ENCODE results near the gene TACR1.
A peak's percentile ranks its signal among the peaks of the same experiment; 100 is the strongest.
"Not testable (repeated sequence)": the region's sequence is repeated elsewhere in the genome, so short reads cannot be mapped to it uniquely, and the experiment has no call there.

The TACR1 gene

DNA sequence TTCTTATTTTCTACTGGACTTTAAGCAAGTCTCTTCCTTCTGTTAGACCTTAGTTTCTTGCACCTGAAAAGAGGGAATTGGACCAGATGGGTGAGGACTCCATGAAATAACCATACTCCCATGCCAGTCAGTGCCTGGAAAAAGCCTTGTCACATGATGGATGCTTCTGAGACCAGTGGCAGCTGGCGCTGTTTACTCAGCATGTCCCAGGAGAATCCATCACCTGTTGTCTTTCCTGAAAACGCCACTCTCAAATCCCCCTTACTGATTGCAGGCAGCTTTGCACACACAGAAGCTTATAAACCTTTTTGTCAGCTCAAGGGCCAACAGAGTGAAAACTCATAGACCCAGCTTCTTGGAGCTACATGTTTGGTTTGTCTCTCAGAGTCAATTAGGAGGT lies 123.2 kb downstream of the TACR1 start:
- DNase-seq: no peak

DNA sequence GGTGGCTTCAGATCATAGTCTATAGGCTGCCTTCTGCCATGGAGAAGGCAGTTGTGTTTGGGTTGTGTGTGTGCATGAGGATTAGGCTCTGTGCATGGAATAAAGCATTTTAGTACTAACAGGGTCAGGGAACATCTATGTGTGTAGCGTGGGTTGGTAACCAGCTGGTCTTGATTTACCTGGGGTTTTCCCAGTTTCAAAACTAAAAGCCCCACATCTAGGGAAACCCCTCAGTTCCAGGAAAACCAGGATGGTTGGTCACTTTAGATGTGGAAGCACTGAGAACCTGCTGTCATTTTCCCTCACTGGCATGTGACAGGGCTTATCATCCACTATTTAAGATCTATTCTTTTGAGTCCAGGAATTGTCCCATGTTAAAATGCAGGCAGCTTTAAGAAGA lies 124.6 kb downstream of the TACR1 start:
- no peak for DNase-seq

DNA sequence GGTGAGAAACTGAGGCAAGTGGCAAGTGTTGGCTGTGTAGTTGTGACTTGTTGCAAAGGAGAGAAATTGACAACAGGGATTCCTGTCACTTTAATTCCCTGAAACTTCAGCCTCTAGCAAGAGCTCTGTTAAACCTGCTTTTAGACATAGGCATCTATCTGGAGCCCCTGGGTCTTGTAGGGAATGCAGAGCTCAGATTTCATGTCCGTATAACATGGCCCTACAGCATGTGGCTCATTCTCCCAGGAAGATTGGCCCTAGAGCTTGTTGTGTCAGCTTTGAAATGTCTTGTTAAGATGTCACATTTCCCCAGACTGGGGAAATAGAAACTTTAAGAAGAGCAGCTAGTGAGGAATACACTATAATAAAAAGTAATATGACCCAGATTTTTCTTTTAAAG lies 125.1 kb downstream of the TACR1 start:
- no peak for DNase-seq

DNA sequence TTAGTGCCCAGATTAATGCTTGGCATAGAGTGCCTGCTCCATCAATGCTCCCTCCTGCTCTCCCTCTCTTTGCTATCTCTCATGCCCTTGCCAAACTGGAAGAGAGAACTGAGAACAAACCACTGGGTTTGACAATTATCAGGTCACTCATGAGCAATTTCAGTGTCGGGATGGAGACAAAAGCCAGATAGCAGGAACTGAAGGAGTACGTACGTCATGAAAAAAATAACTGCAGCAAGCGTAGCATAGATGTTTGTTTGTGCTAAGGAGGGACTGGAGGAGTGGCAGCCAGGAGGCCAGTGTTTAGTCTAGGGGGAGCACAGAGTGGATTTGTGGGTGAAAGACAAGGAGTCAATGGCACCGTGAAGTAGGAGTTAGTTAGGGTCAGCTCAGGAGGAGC lies 127.6 kb downstream of the TACR1 start:
- no peak for DNase-seq

DNA sequence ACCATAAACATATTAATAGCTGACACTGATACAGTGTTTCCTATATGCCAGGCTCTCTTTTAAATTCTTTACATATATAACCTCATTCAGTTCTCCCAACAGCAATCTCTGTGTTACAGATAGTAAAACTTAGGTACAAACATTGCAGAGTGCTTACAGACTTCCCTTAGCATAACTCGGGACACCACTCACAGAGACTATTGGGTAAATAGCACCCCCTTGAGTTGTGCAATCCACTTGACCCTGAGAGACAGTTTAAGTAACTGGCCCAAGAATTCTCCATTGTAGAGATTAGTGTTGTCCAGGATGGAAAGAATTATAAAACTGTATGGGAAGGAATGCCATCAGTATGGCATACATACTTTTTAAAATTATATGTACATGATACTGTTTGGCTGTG lies 130.8 kb downstream of the TACR1 start:
- no peak for DNase-seq

DNA sequence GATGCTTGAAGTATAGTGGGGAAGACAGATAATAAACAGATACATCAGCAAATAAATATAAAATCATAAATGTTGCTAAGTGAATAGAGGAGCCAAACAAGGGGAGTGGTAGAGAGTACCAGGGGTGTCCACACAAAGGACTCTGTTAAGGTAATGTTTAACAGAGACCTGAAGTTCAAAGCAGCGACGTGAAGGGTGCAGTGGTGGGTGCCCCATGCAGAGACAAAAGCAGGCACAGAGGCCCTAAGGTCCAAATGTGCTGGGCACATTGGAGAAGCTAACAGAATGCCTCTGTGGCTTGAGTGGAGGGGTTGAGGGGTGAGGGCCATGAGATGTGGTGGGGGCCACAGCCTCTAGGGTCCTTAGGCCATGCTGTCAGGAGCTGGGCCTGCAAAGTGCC lies 131.8 kb downstream of the TACR1 start:
- DNase-seq: no peak

DNA sequence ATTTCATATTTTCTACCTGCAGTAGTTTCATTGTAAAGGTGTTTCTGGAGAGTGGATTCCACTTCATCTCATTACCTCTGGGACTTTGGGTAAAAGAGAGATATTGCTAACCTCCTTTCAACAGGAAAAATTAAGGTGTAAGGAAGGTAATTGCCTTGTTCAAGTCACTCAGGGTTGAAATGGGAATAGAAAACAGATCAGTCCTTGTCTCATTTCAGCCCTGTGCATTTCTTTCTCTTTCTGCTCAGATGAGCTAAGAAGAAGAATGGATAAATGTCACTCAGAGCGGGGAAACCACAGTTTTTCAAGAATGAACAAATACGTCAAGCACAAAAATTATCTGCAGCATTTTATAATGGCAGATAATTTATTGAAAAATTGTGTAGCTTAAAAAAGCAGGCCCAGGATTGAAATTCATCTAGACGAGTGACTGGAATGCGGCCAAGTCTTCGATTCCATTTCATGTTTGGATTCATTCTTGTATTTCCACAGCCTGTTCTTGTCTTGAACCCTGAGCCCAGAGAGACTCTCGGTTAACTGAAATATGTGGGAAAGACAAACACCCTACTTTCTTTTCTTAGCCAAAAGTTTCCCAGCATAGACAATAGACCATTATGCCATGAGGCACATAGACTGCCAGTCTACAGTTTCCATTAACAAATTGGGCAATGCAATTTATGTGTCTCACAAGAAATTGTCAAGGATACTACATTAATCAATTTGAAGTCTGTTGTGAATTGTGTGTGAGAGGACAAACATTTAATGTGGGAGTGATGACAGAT lies 133.0 kb downstream of the TACR1 start:
- DNase-seq: no peak

DNA sequence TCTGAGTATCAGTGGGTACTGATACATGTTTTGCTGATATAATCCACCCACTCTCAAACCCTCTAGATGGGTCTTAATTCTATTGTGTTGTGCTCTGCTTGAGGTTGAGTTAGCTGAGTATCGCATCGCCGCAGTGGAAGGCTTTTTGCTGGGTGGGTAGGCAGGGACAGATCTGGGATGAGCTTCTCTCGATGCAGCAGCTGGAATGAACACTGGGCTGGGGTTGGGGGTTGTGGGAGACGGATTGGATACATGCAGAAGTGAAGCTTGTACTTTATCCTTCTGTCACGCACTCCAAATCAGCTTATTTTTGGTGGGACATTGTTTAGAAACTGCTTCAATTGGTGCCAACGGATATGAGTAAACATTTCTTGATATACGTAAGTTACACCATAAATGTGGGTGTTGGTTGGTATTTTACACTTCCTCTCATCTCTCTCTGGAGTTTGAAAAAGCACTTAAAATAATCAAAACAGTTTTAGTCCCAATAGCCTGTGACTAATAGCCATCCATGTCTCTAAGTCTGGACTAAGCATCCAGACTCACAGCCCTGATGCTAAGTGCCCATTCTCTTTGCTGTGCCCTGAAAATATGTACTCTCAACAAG lies 133.8 kb downstream of the TACR1 start:
- no peak for DNase-seq

DNA sequence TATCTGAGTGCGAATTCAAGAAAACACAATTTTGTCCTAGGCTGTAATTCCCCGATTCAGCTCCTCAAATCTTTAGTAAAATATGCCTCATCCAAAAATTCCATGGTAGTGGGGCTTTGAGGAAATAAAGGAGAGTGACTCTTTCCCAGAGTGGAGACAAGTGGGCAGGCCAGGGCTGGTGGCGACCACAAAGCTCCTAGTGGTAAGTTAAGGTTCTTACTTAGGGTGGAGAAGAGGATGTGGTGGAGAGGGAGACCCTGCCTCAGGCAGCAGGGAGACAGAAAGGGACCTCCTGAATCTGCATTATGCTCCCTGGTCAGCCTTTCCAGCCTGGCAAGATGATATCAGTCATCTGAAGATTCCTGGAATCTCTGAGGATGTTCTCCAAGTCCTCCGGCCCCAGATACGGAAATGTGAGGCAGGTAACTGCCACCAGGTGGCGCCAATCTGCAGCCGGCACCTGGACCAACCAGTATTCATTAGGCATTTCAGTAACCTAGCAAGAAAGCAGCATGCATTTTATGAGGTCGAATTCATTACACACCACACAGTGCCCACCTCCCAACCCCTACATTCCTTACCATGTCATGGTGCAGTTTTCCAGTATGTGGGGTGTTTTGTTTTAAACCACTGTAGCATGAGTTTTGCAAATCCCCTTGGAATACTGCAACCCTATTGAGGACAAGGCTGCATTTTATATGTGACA lies 134.5 kb downstream of the TACR1 start:
- peak; percentile 54 for DNase-seq

DNA sequence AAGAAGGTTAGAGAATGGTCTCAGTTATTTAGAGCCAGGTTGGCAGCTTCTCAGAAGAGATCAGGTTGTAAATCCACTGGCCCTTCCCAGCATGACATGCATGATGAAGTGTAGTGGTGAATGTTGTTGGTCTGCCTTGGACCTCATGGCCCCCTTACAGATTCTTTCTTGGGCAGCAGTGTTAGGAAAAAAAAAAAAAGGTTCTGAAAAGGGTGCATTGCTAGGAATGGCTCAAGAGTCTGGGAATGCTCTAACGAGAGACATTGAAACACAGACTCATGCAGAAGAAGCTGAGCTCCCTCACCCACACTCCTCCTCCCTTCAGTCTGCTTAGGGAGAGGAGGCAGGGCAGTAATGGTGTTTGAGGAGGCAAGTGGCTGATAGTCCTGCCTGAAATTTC lies 135.4 kb downstream of the TACR1 start:
- DNase-seq: no peak

DNA sequence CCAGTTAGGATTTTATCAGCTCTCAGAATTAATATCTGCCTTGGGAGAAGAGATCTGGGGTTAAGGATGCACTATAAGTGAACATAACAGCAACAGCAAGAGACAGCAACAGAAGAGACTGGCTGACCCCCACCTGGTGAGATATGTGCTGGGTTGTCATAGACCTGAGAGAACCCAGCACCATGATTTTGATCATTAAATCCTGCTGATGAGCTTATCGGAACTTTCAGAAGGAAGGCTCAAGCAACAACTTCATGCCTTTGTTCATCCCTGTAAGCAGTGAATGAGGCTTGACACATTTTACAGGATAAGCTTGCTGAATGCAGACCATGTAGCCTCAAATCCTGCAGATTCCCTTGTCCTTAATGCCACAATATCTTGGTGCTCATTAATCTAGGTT lies 140.9 kb downstream of the TACR1 start:
- no peak for DNase-seq

DNA sequence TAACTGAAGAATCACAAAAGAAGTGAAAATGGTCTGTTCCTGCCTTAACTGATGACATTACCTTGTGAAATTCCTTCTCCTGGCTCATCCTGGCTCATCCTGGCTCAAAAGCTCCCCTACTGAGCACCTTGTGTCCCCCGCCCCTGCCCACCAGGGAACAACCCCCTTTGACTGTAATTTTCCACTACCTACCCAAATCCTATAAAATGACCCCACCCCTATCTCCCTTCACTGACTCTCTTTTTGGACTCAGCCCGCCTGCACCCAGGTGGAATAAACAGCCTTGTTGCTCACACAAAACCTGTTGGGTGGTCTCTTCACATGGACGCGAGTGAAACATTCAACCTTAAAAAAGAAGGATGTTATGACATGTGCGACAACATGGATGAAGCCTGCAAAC lies 142.2 kb downstream of the TACR1 start:
- DNase-seq: not testable (repeated sequence)

DNA sequence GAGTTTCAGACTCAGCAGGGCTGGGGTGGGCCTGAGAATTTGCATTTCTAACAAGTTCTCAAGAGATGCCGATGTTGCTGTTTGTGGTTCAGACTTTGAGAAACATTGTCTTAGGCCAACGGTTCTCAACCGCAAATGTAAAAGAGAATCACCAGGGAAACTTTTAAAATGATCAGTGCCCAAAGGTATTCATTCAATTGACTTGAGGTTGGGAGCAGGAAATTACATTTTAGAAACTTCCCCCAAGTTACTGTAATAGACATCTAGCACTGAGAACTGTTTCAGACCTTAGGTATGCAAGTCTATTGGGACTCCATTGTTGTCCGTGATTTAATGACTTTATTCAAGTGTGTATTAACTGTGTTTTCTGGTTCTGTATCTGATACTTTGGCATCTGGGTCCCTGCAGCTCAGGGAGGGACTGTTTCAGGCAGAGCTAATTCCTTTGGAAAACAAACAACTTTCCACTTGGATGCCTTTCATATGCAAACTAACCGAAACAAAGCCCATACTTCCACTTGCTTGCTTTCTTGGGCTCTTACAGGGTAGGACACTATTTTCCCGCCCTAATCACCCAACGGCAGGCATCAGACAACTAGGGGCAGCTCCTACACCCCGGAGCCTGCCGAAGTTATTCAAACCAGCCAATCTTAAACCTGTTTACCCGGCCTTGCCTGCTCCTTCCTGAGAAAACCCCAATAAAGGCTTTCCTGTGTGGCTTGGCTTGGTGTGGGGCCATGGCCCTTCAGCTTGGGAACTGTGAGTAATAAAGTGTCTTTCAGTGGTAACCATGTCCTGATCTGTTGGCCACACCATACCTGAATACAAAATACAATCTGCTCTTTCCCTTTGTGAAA lies 143.3 kb downstream of the TACR1 start:
- DNase-seq: no peak

DNA sequence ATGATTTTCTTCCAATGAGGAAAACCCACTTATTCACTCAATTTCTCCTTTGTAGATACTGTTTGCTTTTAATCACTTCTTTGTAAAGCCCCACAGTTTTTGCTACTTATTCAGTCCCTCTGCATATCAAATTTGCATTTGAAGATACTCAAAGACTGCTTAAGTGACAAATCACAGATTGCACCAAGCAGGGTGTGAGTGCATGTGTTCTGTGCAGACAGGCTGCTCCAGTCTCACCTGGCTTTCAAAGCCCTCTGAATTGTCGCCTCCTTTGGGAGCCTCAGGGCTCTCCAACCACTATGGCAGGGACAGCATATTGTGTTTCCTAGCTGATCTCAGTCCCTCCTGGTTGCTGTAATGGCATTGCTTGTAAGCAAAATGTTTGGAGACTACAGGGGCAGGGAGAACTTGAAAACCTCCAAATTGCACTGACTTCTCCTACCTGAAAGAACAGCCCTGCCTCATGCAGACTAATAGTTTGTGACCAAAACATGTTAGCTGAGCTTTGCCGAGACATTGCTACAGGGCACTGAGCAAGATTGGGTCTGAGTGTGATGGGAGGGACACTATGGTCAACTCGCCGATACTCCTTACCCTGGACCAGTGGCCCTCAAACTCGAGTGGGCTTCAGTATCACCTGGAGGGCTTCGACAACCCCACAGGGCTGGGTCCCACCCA lies 144.0 kb downstream of the TACR1 start:
- no peak for DNase-seq

DNA sequence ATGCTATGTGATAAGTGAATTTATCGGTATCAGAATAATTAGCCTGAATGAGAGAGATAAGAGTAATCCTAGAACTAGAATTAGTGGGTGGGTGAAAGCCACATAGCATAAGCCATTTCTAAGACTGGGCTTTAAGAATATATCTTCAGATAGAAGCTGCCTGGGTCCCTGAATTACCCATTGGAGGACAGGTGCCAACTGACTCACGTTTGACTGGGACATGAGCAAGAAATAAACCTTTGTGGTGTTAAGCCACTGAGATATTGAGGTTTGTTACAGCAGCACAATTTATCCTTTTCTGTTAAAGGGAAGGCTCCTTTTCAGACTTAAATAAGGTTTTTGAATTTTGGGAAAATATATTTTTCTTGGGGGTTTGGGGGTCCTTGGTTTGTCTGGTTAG lies 145.0 kb downstream of the TACR1 start:
- no peak for DNase-seq

DNA sequence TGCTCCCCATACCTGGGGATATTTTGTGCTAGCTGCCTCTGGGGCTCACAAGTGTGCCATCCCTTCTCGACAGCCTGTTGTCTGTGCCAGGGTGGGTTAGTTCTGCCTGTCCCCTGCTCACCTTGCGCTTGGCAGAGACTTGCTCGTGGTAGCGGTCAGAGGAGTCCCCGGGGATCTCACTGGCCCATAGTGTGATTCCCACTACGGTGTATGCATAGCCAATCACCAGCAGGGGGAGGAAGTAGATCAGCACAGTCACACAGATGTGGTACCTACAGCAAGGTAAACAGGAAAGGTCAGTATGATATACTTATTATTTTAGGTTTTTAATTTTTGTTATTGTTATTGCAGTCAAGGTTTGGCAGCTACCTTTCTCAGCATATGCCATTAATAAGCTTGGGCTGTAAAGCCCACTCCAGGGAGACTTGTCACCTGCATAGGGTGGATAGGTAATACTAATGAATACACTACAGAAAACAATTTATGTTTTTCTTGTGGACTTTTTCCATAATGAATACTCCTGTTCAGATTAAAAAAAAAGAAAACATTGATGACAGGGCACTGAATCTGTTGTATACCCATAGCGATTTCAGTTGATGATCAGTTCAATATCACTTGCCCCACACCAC lies 145.7 kb downstream of the TACR1 start:
- no peak for DNase-seq

DNA sequence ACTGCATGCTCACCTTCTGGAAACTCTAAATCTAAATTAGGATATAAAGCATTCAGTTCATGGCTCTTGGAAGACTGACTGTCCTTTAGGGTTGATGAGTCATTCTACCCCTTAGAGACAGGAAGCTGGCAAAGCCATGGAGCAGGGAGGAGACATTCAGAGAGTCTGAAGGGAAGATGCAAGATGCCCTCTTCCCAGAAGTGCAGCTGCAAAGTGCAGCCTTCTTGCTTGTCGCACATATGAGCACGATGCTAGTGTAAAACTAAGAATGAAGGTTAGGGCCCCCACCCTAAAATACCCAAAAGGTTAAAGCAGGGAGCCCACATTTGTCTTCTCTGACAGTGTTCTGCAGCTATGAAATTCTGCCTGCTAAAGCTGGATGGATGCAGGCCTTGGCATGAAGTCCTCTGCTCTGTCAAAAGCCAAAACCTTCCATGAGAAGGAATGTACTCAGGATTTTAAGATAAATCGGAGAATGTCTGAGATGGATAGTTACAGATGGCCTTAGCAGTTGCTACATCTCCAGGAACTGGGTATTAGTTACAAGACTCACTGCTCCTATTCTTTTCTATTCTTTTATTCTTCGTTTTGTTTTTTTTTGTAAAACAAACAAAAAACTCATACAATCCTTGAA lies 151.2 kb downstream of the TACR1 start:
- DNase-seq: no peak

DNA sequence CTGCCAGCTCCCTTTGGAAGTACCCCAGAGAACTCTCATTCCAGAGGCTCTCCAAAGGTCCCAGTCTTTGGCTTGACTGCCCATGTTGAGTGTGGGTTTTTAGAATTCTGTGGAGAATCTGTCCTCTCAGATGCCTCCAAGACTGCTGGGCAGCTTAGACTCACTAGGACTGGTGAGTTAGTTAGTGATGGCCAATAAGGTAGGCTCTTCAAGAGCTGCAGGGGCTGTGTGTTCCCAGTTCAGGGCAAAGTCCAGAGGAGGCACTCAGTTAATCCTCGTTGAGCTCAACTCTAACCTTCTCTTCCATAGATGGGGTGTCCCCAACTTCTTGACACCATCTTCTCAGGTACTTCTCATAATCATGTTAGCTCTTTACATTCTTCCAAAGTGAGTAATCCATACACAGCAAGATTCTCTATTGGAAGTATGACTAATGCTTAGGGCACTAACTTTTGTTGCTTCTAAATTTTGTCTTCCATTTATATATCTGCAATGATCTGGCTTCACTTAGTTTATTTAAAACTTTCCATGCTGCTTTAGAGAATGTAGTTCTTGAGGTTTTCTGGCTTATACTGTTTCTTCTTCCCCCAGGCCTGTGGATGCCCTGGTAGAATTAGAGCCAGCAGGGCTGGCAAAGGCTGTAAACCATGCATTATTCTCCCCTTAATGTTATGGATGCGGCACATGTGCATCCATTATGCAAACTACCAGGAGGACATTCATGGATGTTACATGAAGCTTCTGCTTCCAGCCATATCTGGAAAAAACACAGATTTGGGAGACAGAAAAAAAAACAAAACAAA lies 151.9 kb downstream of the TACR1 start:
- DNase-seq: no peak

DNA sequence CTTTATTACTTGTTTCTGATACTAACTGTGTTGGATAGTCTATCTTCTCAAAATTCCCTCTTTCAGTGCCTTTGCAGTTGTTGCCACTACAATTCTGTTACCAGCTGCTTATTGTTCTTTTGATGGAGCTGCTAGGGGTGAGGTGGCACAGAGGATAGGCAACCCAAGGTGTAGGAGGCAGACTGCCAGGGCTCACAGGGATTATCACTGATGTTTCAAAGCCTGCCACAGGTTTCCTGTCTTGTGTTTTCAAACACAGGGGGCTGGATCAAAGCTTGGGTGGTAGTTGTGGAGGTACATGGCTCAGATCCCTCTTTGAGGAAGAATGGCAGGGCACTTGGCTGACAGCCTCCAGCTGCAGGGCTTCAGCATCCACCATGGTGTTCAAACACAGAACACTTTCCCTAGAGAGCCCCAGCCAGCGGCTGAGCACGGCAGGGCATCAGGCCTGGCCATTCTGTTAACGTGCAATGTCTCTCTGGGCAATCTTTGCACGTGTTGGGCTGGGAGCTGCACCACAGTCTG lies 153.7 kb downstream of the TACR1 start:
- DNase-seq: no peak

DNA sequence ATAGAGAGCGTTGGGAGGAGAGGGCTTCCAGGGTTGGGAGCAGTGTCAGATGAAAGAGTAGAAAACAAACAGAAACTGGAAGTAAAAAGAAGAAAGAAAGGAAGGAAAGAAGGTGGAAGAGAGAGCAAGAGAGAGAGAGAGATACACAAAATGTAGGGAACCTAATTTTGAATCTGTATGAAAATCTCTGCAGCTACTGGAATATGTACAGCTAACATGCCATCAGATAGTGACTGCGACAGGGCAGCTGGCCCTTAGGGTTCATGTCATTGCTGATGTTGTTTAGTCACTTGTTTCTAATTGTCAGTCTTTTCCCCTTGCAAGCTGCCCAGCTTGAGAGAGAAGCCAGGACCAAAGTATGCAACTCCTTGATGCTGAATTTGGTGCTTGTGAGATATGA lies 155.0 kb downstream of the TACR1 start:
- no peak for DNase-seq

DNA sequence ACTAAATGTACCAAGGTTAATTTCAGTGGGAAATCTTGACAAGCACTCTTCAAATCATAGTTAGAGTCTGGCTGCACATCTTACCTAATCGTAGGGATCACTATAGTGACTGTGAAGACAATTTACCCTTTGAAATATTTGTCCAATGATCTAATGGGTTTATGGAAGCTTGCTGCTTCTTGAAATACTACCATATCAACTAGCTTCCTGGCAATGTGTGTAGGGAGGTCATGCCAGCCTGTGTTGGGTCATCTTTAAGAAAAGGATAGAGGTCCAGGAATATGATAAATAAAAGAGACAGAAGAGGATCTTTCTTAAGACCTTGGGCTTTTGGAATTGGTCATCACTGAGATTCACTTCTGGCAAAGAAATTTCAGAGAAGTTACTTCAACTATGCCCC lies 156.5 kb downstream of the TACR1 start:
- DNase-seq: no peak
